Muscle layer of duodenum (tissue), 2 donors: ENCODE results near the gene FHAD1.

Experiments
- H3K27ac ChIP-seq: one replicate; pipeline ENCODE4 v1.7.0; 2013; ENCODE audit warnings: mild to moderate bottlenecking, low read length
- H3K27me3 ChIP-seq: one replicate; pipeline ENCODE4 v1.7.0; 2013; ENCODE audit warnings: low read depth, mild to moderate bottlenecking, control low read depth, low read length
- H3K36me3 ChIP-seq, 2 donors: one replicate each; pipeline ENCODE4 v1.7.0; 2013; ENCODE audit warnings: low read length in 2 of 2, control low read depth in 1 of 2, mild to moderate bottlenecking in 1 of 2; ENCODE audit not compliant: insufficient read depth in 2 of 2, control insufficient read depth in 1 of 2
- H3K4me1 ChIP-seq, 2 donors: one replicate each; pipeline ENCODE4 v1.7.0; 2013; ENCODE audit warnings: low read length in 2 of 2, mild to moderate bottlenecking in 2 of 2, control low read depth in 1 of 2, moderate library complexity in 1 of 2; ENCODE audit not compliant: insufficient read depth in 2 of 2, control insufficient read depth in 1 of 2
- H3K4me3 ChIP-seq, 2 donors: one replicate each; pipeline ENCODE4 v1.7.0; 2013; ENCODE audit warnings: low read length in 2 of 2, low read depth in 1 of 2, mild to moderate bottlenecking in 1 of 2
- H3K9me3 ChIP-seq, 2 donors: one replicate each; pipeline ENCODE4 v1.7.0; 2013; ENCODE audit warnings: low read length in 2 of 2, control low read depth in 1 of 2, mild to moderate bottlenecking in 1 of 2; ENCODE audit not compliant: control insufficient read depth in 1 of 2
- donor health status: healthy.

The FHAD1 gene

GRCh38 chr1:15354580-15354965 is 107.5 kb downstream of the FHAD1 start:
- Histone ChIP-seq H3K27ac (no peak overlapping the region), H3K4me3 (no peak overlapping the region), H3K9me3 (no peaks in the 10 kb centered on the region), H3K36me3 (no peaks in the 10 kb centered on the region), H3K4me1 (no peaks in the 10 kb centered on the region), H3K27me3 (no peaks in the 10 kb centered on the region)

DNA sequence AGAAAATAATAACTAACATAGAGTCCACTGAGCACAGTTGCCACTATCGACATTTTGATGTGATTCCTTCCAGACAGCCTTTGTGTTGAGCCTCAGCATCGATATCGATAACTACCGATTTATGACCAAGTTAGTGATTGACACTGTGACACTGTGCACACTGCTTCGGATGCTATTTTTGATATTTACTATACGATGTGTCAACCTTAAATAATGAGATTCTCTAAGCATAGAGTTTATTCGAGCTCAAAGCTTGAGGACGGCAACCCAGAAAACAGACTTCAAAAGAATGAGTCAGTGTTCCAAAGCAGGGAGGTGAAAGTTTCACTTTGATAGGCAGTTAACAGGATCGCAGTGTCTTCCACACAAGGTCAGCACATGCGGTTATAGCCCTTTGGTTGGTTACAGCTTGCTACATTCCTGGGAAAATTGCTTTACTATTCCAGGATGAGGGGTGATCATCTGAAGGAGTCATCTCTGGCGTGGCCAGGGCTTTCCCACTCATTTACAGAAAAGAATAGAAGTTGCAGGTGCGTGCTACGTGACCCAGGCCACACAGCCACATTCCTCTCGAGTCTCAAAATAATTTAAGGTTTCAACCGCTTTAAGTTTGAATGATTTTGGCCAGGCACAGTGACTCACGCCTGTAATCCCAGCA is 109.1 kb downstream of the FHAD1 start:
- no peaks in the 10 kb centered on the region for H3K9me3 ChIP-seq
- no peaks in the 10 kb centered on the region for H3K27me3 ChIP-seq
- no peaks in the 10 kb centered on the region for H3K36me3 ChIP-seq
- H3K27ac ChIP-seq = no peak overlapping the region
- H3K4me3 ChIP-seq = no peak overlapping the region
- no peaks in the 10 kb centered on the region for H3K4me1 ChIP-seq

- H3K9me3 ChIP-seq = no peaks in the 10 kb centered on the region
- H3K4me3 ChIP-seq = no peak overlapping the region
- no peak overlapping the region for H3K27ac ChIP-seq
- H3K4me1 ChIP-seq = no peaks in the 10 kb centered on the region
- H3K36me3 ChIP-seq = no peaks in the 10 kb centered on the region
- H3K27me3 ChIP-seq = no peaks in the 10 kb centered on the region
Measured at GRCh38 chr1:15357612-15358207, 110.7 kb downstream of the FHAD1 start.

DNA sequence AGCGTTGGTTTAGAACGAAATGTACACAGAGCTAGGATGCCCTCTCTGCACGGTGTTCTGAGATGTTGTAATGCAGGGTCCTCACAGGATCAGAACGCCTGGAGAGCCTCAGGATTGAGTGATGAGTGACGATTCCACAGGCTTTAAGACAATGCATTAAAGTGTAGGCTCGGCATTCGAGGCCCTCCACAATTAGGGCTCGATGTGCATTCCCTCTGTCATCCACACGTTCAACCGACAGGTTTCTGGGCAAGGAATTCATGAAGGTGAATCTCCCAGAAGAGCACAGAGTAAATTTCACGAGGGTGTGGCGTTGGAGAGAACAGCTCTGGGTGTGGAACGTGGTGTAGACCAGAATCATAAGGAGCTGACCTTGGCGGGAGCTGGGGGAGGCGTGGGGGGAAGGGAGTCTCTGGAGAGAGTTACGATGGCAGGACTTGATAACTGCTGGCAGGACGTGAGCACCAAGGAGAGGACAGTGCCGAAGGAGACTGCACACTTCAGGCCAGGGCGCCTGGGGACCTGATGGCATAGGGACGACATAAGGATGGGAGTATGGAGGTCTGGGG is 111.6 kb downstream of the FHAD1 start:
- H3K36me3 ChIP-seq = no peaks in the 10 kb centered on the region
- no peaks in the 10 kb centered on the region for H3K4me1 ChIP-seq
- H3K9me3 ChIP-seq = no peaks in the 10 kb centered on the region
- no peak overlapping the region for H3K27ac ChIP-seq
- no peak overlapping the region for H3K4me3 ChIP-seq
- no peaks in the 10 kb centered on the region for H3K27me3 ChIP-seq

GRCh38 chr1:15360700-15361099 is 113.7 kb downstream of the FHAD1 start:
- Histone ChIP-seq H3K27me3 (no peaks in the 10 kb centered on the region), H3K9me3 (no peaks in the 10 kb centered on the region), H3K4me3 (no peak overlapping the region), H3K36me3 (no peaks in the 10 kb centered on the region), H3K4me1 (no peaks in the 10 kb centered on the region), H3K27ac (no peak overlapping the region)

- H3K36me3 ChIP-seq = no peaks in the 10 kb centered on the region
- H3K27me3 ChIP-seq = no peaks in the 10 kb centered on the region
- H3K9me3 ChIP-seq = no peaks in the 10 kb centered on the region
- H3K27ac ChIP-seq = no peak overlapping the region
- H3K4me1 ChIP-seq = no peaks in the 10 kb centered on the region
- no peak overlapping the region for H3K4me3 ChIP-seq
Measured at GRCh38 chr1:15362096-15362736, 115.2 kb downstream of the FHAD1 start.

DNA sequence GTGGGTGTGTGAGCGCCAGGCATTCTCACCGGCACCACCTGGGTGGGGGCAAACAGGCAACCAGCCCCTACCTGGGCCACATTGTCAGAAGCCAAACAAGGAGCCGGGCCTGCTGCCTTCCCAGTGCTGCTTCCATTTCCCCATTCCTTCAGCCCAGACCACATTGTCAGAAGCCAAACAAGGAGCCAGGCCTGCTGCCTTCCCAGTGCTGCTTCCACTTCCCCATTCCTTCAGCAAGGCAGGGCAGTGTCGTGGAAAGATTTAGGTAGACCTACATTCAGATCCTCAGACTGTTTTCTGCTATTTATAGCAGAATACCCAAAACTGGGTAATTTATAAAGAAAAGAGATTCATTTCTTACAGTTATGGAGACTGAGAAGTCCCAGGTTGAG is 115.7 kb downstream of the FHAD1 start:
- H3K4me1 ChIP-seq = no peaks in the 10 kb centered on the region
- H3K9me3 ChIP-seq = no peaks in the 10 kb centered on the region
- H3K27ac ChIP-seq = no peak overlapping the region
- H3K36me3 ChIP-seq = no peaks in the 10 kb centered on the region
- no peak overlapping the region for H3K4me3 ChIP-seq
- H3K27me3 ChIP-seq = no peaks in the 10 kb centered on the region

DNA sequence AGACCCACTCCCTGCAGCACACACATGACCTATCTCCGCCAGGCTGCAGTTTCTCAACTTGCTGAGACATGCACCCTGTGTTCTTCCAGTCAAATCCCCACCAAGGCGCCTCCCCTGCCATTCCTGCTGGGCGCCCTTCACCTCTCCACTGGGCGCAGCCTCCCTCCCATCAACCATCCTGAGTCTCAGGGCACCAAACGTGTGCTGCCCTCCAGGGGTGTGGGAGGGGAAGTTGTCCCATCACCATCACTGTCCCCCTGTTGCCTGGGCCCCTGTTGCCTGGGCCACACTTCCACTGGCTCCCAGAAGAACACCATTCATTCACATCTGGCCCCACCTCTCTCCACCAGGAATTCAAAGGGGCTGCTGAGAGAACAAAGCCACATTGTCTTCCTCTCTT is 117.7 kb downstream of the FHAD1 start:
- Histone ChIP-seq H3K4me3 (no peak overlapping the region), H3K27me3 (no peaks in the 10 kb centered on the region), H3K36me3 (no peaks in the 10 kb centered on the region), H3K9me3 (no peaks in the 10 kb centered on the region), H3K4me1 (peaks cover 0 to 4% of the 10 kb centered on the region in 2 donors), H3K27ac (no peak overlapping the region)

GRCh38 chr1:15368888-15369287 is 121.9 kb downstream of the FHAD1 start:
- Histone ChIP-seq H3K27me3 (no peaks in the 10 kb centered on the region), H3K4me1 (peaks cover 10 to 15% of the 10 kb centered on the region in 2 donors), H3K27ac (no peak overlapping the region), H3K36me3 (no peaks in the 10 kb centered on the region), H3K4me3 (no peak overlapping the region), H3K9me3 (no peaks in the 10 kb centered on the region)

- H3K27ac ChIP-seq = peak overlapping the region; percentile 23
- no peak overlapping the region for H3K4me3 ChIP-seq
- no peaks in the 10 kb centered on the region for H3K9me3 ChIP-seq
- no peaks in the 10 kb centered on the region for H3K36me3 ChIP-seq
- peaks cover 10 to 15% of the 10 kb centered on the region in 2 donors for H3K4me1 ChIP-seq
- H3K27me3 ChIP-seq = no peaks in the 10 kb centered on the region
Measured at GRCh38 chr1:15370268-15370667, 123.2 kb downstream of the FHAD1 start.

DNA sequence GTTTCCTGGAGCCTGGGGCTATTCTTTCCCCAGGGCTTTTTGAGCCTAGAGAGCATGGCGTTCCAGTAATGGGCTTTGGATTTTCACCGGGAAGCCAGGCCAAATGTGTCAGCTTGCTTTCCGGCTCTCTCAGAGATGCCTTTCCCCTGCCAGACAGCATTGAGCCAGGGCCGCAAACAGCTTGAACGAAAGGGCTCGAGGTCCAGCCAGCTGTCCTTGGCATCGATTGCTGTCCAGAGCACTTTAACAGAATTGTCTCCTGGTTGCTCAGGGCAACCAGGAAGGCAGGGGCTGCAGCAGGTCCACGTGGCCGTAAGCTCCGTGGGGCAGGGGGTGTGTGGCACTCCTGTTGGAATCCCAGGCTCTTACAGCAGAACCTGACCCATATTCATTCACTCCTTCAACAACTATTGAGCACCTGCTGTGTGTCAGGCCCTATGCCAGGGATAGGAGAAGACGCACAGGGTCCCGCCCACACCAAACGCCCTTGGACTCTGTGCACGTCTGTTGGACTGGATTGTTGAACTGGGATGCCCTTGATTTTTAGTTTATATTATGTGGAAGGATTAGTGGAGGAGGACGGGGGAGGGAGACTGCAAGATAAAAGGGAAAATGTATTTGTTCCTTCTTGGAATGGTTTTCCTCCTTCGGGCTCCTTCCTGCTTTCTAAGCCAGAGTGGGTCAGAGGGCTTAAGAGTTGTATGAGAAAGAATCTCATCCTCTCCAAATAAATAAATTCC is 123.9 kb downstream of the FHAD1 start:
- peak overlapping the region; percentile 23 for H3K27ac ChIP-seq

More for the DNA sequence above, 123.9 kb downstream of the FHAD1 start:
- no peaks in the 10 kb centered on the region for H3K9me3 ChIP-seq
- no peak overlapping the region for H3K4me3 ChIP-seq
- H3K27me3 ChIP-seq = no peaks in the 10 kb centered on the region
- no peaks in the 10 kb centered on the region for H3K36me3 ChIP-seq
- H3K4me1 ChIP-seq = peaks cover 10 to 15% of the 10 kb centered on the region in 2 donors
